ENCODE measurements around the gene PAX1.

PAX1 gene

DNA sequence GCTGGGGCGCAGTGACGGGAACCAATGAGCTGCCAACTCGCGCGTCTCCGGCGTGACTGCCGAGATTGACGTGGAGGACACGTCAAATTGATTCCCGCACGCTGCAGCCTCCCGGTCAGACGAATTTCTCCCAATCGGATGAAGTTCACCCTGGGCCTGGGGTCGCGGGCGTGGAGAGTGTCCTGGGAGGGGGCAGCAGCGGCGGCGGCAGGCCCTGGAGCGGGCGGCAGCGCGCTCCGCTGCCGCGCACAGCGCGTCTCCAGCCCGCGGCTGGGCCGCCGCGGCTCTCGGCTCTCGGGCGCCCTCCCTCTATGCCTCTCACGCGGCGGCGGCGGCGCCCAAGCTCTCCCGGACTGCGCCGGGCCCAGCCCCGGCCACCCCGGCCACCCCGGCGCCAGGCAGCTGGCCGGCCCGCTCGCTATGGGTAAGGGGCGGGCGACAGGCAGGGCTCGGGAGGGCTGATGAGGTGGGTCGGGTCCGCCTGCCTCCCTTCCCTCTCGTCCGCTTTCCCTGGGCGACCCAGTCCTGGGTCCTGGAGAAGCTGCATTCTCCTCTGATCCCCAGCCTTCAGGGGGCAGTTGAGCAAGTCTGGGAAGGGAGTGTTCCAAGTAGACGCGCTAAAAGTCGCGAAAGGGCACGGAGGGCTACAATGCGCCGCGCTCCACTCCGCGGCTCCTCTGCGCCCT, at the start of gene PAX1:
Gene PAX1, plus strand, starts transcription at position 90 of the 686 bp plus-strand sequence. Its CDS starts 49 bp downstream, at position 139.
- DNase-seq (ENCODE audit: low read depth in 2 of 2, low spot score in 1 of 2), result no peak

DNA sequence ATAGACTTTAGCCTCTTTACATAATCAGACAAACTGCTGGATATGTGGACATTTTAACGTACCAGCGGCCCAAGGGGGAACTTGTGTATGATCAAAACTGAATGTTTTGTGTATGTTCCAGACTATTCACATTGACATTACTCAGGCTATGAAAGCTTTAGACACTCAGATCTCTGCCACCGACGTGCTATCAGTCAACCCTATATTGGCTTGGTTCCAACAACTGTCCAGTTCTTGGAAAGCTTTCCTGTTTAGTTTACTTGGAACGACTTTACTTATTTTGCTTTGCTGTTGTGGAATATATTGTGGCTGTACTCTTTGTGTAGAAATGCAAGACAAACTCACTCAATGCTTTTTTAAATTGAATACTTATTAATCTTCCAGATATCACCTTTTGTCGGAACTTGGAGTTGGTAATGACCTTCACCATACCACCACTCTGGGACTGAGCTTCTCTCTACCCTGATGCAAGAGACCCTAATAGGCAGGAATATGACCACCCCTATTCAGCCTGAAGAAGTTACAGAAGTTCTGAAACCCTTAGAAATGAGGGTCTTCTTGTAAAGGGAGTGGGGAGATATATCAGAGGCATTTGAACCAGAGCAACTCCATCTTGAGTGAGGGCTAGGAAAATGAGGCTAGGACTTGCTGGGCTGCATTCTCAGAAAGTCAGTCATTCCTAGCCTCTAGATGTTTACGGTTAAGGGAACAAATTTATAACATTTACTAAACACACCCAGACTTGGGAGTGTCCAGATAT, 49.0 kb upstream of the PAX1 start:
- DNase-seq (ENCODE audit: low read depth in 2 of 2, low spot score in 1 of 2), result no peak

DNA sequence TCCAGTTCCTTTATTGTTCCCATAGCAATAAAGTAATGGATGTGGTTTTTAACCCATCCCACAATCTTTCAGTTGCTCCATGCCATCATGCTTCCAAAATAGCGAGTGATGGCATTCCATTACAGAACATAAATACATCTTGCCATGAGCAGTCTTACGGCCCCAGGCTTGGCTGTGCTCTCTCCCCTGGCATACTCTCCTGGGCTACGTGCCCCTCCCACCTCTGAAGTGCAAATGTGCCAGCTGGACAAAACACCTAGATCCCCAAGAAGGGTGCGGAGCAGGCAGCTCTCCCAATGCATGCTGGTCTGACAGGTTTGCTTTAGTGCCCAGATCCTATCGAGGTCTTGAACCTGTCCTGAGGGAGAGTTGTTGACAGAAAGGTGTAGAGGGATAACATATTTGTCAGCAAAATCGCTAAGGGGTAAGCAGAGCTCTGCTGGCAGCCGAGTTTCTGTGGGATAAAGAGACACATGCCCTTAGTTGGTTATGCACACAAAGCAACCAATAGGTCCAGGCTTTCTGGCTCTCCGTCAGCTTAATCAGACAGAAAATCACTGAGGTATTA, 43.9 kb upstream of the PAX1 start:
- DNase-seq (ENCODE audit: low read depth in 2 of 2, low spot score in 1 of 2), result no peak

DNA sequence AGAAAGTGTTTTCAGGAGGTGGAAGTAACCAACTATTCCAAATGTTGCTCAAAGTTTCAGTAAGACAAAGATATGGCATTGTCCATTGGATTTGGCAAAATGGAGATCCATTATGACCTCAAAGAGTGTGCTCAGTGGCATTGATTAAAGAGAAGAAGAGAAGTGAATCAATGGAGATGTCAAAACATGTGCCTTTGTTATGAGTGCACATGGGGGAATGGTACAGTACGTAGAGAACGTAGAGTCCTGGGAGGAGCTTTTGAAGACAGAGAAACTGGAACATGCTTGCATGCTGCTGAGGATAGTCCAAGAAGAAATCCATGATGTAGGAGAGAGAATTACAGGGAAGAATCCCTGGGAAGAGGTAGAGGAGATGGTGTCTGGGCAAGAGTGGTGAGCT, 42.0 kb upstream of the PAX1 start:
- DNase-seq (ENCODE audit: low read depth in 2 of 2, low spot score in 1 of 2), result no peak

DNA sequence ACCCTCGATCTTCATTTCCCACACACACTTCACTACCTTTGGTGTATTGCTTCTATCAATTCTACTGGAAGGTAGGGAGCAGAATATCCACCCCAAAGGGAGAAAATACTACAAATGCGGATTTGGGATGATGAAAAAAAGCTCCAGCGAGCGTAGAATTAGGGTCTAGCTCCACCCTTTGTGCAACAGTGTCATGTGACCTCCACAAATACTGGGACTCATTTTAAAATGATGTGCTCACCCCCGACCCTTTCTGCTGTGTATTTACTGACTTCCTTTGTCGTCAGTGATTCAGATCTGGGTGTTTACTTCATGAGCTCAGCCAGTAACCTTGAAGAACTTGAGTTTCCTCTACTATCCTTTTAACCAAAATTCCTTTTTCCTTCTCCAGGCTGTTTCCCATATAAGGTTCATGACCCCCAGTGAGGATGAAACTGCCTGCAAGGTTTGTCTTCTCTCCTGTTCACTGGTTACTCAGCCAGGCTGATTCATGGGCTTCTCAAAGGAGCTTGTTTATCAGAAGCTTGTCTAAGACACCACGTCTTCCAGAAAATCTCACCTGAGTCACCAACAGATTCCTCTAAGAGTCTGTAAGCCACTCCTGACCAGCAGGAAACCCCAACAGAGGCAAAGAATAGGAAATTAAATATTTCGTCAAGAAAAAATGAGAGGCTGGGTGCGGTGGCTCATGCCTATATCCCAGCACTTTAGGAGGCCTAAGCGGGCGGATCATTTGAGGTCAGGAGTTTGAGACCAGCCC, 39.6 kb upstream of the PAX1 start:
- no peak for DNase-seq (ENCODE audit: low read depth in 2 of 2, low spot score in 1 of 2)

DNA sequence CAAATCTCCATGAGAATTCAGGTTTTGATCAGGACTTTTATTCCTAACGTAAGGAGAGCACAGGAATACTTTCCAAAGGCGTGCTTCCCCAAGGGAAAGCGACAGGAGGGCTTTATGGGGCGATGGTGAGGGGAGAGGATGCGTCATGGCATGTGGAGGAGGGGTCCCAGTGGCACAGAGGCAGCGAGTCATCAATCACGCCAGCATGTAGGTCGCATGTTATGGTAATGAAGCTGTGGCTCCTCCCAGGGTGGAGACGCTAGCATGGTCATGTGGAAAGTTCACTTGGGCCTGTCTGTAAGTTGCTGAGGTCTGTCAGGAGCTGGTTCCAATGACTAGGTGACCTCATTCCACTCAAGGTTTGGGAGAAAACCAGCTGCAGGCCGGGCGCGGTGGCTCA, 35.3 kb upstream of the PAX1 start:
- DNase-seq (ENCODE audit: low read depth in 2 of 2, low spot score in 1 of 2), result no peak

DNA sequence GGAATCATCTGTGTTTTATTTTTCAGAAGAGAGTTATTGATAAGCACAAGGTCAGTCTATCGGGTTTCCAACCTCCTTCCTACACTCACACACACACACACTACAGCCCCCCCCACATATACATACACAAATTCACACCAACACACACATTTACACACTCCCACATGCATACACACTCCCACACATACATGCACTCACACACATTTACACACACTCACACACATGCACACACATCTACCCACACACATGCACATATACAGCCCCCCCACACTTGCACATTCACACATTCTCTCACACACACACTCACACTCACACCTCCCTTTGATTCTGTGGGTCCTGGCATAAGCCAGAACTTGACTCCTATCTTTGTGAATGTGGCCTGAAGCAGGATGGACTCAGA, 34.5 kb upstream of the PAX1 start:
- no peak for DNase-seq (ENCODE audit: low read depth in 2 of 2, low spot score in 1 of 2)

DNA sequence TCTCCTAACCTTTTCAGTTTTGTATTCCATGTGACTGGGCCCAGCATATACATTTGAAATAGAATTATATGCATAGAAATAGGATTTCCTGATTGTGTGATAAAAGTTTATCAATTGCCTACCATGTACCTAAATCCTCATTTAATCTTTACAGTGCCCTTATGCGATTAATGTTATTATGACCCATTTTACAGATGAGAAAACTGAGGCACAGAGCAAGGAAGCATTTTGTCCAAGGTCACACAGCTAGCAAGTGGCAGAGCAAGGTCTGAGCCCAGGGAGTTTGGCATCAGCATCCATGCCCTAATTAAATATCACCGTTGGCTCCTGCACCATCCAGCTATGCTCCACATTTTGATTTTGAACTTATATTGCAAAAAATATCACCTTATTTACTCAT, 28.2 kb upstream of the PAX1 start:
- DNase-seq (ENCODE audit: low read depth in 2 of 2, low spot score in 1 of 2), result no peak

DNA sequence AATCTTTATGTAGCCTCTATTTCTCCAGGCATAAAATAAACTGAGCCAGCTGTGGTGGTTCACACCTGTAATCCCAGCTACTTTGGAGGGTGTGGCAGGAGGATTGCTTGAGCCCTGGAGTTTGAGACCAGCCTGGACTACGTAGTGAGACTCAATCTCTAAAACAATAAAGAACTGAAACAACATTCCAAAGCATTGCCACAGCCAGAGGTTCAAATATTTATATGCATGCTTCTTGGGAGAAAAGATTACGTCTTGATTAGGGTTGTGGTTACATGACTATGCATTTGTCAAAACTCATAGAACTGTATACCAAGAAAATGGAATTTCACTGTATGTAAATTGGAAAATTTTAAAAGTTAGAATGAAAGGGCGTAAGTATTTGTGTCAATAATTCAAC, 27.7 kb upstream of the PAX1 start:
- DNase-seq (ENCODE audit: low read depth in 2 of 2, low spot score in 1 of 2), result no peak

DNA sequence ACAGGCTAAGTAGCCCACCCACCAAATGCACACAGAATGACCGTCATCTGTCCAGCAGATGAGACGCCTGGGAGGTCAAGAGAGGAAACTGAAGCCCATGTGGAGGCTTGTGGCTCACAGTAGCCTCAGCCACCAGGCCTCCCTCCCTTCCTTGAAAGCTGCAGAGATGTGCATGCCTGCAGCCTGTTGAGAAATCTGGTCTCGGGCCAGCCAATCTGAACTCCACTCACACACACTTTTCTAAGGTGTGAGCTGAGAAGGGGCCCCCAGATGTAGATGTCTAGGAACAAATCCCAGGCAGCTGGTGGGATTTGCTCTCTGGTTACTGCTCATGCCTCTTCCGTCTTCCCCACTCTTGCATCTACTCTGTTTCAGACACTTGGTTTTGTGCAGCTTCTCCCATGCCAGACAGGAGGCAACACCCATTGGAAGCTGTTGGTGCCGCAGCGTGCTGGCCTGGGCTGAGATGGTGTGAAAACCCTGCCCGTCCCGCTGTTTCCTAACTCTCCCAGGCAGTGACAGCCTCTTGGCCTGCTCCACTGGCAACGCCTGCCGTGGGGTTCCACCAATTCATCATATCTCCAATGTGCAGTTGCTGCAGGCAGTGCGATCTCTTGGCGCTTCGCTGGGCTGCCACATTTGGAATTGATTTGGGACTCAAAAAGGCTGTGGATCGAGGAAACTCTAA, 24.1 kb upstream of the PAX1 start:
- DNase-seq (ENCODE audit: low read depth in 2 of 2, low spot score in 1 of 2), result no peak

DNA sequence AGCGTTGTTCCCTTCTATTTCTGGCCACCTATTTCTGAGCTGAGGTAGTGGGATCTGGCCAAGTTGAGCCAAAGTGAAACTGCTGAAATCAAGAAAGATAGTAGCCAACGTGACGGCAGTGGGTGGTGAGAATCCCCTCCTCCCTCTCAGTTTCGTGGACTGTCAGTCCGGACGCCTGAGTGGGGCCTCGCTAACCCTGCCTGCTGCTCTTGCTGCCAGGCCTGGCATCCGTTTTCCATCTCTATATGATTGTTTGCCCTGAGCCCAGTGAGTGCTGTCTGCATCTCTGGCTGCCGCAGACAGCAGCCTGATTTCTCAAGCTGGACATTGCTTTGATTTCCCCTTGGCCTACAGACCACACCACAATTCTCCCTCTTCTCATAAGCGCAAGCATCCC, 23.5 kb upstream of the PAX1 start:
- DNase-seq (ENCODE audit: low read depth in 2 of 2, low spot score in 1 of 2), result no peak

DNA sequence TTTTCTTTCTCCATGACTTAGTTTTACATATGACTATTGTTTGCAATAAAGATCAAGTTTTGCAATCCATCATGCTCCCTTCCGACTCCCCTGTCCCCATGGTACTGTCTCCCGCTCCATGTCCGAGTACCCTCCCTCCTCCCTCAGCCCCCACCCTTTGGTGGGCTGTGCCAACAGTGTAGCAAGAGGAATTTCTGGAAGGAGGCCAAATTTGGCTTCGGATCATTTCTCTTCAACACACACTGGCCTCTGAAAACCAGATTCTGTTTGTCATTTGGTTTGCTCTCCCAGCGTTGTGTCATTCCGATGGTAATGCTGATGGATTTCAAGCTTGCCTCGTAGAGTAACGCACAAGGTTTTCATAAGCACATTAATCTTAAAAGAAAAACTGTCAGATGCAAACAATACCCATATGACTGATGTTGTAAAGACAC, 22.9 kb upstream of the PAX1 start:
- no peak for DNase-seq (ENCODE audit: low read depth in 2 of 2, low spot score in 1 of 2)

DNA sequence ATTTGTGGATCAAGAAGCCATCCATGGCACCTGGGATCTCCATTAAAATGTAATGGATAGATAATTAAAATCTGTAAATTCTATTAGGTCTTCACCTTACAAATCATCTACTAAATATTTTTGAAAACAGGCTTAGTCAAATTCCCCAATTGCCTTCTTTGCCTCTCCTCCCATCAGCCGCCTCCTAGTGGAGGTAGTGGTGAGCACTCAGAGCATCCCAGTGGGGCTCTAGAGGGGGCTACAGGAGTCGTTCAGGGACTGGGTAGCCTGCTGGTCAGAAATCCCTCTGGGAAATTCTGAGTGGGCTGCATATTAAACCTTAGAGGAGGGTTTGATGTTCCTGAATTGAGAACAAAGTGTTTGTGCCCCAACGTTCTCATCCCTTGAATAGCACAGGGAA, 20.8 kb upstream of the PAX1 start:
- DNase-seq (ENCODE audit: low read depth in 2 of 2, low spot score in 1 of 2), result no peak

DNA sequence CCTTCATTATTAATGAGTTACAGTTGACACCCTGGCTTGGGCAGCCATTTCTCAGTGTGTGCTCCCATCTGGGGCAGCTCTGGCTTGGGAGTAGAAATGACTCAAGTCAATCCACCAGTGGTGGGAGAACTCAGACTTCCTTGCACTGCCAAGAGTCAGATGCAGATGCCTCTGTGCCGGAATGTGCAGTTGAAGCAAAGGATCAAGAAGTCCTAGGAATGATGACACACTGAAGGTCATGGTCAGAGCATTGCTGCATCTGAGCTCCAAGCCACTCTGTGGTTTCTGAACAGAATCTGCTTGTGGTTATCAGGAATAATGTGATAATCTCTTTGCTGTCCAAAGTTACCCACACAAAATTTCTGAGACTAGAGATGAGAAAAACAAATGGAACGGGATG, 19.5 kb upstream of the PAX1 start:
- no peak for DNase-seq (ENCODE audit: low read depth in 2 of 2, low spot score in 1 of 2)

DNA sequence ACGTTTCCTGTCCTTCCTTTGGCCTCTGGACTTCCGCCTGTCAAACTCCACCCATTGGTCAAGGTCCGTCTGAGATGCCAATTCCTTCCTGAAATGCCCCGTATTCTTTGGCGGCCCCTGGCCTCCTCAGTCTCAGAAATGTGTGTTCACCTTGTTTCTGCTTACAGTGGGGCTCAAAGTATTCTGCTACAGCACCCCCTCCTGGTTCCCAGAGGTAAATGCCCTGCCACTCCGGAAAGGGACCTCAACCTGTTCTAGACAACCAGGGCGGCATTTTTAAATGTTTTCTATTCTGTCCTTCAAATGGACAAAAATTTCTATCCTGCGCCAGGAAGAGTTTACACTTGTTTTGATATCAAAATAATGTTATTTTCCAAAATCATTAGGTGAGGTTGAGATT, 12.1 kb upstream of the PAX1 start:
- no peak for DNase-seq (ENCODE audit: low read depth in 2 of 2, low spot score in 1 of 2)

DNA sequence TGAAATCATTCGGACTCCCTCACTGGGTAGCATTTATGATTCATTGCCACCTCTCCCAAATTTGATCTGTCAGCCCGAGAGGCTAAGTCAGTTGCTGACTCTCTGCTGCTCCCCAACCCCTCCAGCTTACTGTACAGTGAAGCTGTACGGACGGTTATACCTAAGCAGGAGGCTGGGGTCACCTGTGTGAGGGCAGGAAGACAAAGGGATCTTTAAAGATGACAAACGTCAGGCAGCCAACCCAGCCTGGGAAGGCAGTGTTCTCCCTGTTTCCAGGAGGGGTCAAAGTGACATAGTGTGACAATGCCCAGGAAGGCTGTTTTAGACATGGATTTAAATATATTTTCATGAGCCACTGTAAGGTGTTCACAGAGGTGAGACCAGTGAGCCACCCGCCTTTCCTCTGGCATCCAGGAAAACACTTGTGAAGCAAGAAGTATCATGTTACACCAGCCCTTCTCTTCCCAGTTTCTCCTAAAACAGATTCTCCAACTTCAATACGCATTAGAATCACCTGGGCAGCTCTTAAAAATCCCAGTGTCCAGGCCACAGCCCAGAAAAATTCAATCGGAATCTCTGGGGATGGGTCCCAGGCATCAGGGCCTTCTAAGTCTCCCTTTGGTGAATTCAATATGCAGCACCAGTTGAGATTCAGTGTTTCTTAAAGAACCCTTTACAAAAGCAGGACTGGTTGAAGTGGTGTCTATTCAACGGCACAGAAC, 6.8 kb upstream of the PAX1 start:
- DNase-seq (ENCODE audit: low read depth in 2 of 2, low spot score in 1 of 2), result no peak

DNA sequence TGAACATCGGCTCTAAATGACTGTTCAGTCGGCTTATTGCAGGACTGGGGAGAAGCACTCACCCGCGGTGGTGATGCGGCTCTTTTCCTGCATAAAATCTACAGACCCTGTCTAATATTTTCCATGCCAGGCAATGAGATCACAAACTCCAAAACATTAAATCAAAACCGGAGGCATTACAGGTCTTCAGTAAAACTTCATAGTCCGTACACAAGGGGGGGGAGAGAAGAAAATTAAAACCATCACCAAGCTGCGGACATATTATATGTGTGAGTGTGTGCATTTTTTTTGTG, 6.3 kb upstream of the PAX1 start:
- DNase-seq (ENCODE audit: low read depth in 2 of 2, low spot score in 1 of 2), result no peak

DNA sequence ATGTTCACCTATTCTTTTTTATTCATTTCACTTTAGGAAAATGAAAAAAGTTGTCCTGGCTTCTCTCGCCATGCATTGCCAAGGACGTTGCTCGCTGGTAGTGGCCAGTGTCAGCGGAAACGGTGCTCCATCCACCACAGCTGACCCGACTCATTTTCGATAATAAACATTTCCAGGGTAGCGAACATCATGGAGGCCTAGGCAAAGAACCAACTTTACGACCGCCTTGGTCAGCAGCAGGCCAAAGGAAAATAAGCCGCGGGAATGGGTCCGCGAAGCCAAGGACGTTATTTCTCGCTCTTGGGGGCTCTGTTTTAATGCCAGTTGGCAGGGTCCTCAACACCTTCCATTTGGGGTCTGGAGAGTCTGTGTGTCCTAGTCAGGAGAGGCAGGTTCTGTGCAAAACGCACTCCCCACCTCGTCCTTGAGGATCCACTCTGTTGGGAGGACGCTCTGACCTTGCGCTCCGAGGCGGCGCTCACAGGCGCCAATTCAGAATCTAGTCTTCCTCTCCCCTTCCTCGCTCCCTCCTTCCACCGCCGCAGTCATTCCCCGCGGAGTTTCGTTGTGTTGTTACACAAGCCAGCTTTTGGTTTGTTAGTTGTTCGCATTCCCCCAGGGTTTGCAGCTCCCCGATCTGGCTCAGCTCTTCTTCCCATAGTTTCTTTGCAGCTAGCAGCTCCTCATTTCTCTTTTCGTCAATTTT, 4.1 kb upstream of the PAX1 start:
- no peak for DNase-seq (ENCODE audit: low read depth in 2 of 2, low spot score in 1 of 2)

DNA sequence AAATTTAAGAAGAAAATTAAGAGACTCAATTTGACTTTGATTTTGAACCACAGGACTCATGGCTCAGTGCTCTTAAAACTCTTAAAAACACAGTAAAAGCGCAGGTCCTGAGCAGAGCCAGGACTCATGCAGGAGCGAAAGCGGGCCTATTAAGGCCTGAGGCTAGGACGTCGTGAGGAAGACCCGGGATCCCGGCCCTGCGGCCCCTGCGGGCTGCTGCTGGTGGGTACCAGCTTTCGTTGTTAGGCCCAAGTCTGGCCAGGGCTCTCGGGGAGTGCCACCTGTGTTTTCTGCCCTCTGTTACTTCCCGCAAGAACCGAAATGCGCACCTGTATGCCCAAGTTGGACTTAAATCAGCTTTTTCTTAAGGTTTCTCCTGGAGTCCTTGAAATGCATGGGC, 3.4 kb upstream of the PAX1 start:
- no peak for DNase-seq (ENCODE audit: low read depth in 2 of 2, low spot score in 1 of 2)
